HEK293 (cell line): ENCODE results near the gene ABCB10.

Source experiments
- CTCF ChIP-seq: fragments of 450-650 bp; formaldehyde crosslinking; IDR thresholded peaks from 2 replicates; pipeline ENCODE4 v1.5.1; 2016; ENCODE audit warnings: missing biosample characterization, missing genetic modification characterization
- SP2 ChIP-seq: fragments of 450-650 bp; formaldehyde crosslinking; IDR thresholded peaks from 2 replicates; pipeline ENCODE4 v1.5.1; 2016; ENCODE audit warnings: missing biosample characterization, missing genetic modification characterization
- ZNF350 ChIP-seq: fragments of 450-650 bp; formaldehyde crosslinking; IDR thresholded peaks from 2 replicates; pipeline ENCODE4 v1.5.0; 2017; ENCODE audit warnings: missing biosample characterization, mild to moderate bottlenecking, missing genetic modification characterization

- no peak for TF ChIP-seq SP2 (tag by site-specific recombination)
- TF ChIP-seq CTCF (tag by site-specific recombination): no peak
- TF ChIP-seq ZNF350 (tag by site-specific recombination): no peak
These were observed 4.7 kb upstream of the ABCB10 start for GRCh38 chr1:229563241-229563640.
